Duodenal mucosa (tissue), 2 donors: ENCODE measurements around the gene DNPEP.
"Not testable (repeated sequence)": the region's sequence is repeated elsewhere in the genome, so short reads cannot be mapped to it uniquely, and the experiment has no call there.

Source experiments
- H3K27ac ChIP-seq: one replicate; pipeline ENCODE4 v1.7.0; 2013; ENCODE audit warnings: low read depth, low read length
- H3K27me3 ChIP-seq, 2 donors: one replicate each; pipeline ENCODE4 v1.7.0; 2013; ENCODE audit warnings: low read length in 2 of 2, control low read depth in 1 of 2; ENCODE audit not compliant: insufficient read depth in 2 of 2, control insufficient read depth in 1 of 2
- H3K36me3 ChIP-seq, 2 donors: one replicate each; pipeline ENCODE4 v1.7.0; 2013; ENCODE audit warnings: low read length in 2 of 2, control low read depth in 1 of 2; ENCODE audit not compliant: insufficient read depth in 2 of 2, control insufficient read depth in 1 of 2
- H3K4me1 ChIP-seq, 2 donors: one replicate each; pipeline ENCODE4 v1.7.0; 2013; ENCODE audit warnings: low read length in 2 of 2, control low read depth in 1 of 2; ENCODE audit not compliant: insufficient read depth in 2 of 2, control insufficient read depth in 1 of 2
- H3K4me3 ChIP-seq, 2 donors: one replicate each; pipeline ENCODE4 v1.7.0; 2013; ENCODE audit warnings: low read length in 2 of 2, low read depth in 1 of 2
- H3K9ac ChIP-seq, 2 donors: one replicate each; pipeline ENCODE4 v1.7.0; 2013; ENCODE audit warnings: low read length in 2 of 2, low read depth in 1 of 2
- H3K9me3 ChIP-seq, 2 donors: one replicate each; pipeline ENCODE4 v1.7.0; 2013; ENCODE audit warnings: low read length in 2 of 2, control low read depth in 1 of 2; ENCODE audit not compliant: control insufficient read depth in 1 of 2

DNPEP gene

GRCh38 chr2:219408204-219408603, 20.5 kb upstream of the DNPEP start:
- H3K9ac ChIP-seq: no peak overlapping the region
- H3K27ac ChIP-seq: no peak overlapping the region
- H3K4me3 ChIP-seq: no peak overlapping the region
- no peaks in the 10 kb centered on the region for H3K36me3 ChIP-seq
- peaks cover 0 to 2% of the 10 kb centered on the region in 2 donors for H3K9me3 ChIP-seq
- no peaks in the 10 kb centered on the region for H3K4me1 ChIP-seq
- peaks cover 0 to 3% of the 10 kb centered on the region in 2 donors for H3K27me3 ChIP-seq

DNA sequence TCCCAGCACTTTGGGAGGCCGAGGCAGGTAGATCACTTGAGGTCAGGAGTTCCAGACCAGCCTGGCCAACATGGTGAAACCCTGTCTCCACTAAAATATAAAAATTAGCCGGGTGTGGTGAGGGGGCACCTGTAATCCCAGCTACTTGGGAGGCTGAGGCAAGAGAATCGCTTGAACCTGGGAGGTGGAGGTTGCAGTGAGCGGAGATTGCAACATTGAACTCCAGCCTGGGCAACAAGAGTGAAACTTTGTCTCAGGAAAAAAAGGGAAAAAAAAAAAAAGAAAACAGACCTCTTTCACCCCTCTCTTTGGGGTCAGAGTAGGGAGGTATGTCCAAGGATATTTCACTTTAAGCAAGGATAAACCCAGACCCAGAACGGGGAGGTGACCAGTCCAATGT, 19.6 kb upstream of the DNPEP start:
- not testable (repeated sequence) for H3K4me1 ChIP-seq, H3K4me3 ChIP-seq, H3K36me3 ChIP-seq, H3K9ac ChIP-seq, H3K9me3 ChIP-seq, H3K27me3 ChIP-seq
- H3K27ac ChIP-seq: peak overlapping the region; percentile 5

- Histone ChIP-seq H3K4me3 (no peak overlapping the region), H3K9me3 (no peaks in the 10 kb centered on the region), H3K36me3 (no peaks in the 10 kb centered on the region), H3K27me3 (no peaks in the 10 kb centered on the region), H3K27ac (peak overlapping the region; percentile 25), H3K9ac (no peak overlapping the region), H3K4me1 (peaks cover 0 to 6% of the 10 kb centered on the region in 2 donors)
Measured at GRCh38 chr2:219406861-219407230, 19.1 kb upstream of the DNPEP start.

- Histone ChIP-seq H3K9me3 (no peaks in the 10 kb centered on the region), H3K4me1 (peaks cover 0 to 6% of the 10 kb centered on the region in 2 donors), H3K27me3 (no peaks in the 10 kb centered on the region), H3K4me3 (no peak overlapping the region), H3K36me3 (no peaks in the 10 kb centered on the region), H3K27ac (peak overlapping the region; percentile 25), H3K9ac (no peak overlapping the region)
Measured at GRCh38 chr2:219405958-219406860, 18.5 kb upstream of the DNPEP start.

DNA sequence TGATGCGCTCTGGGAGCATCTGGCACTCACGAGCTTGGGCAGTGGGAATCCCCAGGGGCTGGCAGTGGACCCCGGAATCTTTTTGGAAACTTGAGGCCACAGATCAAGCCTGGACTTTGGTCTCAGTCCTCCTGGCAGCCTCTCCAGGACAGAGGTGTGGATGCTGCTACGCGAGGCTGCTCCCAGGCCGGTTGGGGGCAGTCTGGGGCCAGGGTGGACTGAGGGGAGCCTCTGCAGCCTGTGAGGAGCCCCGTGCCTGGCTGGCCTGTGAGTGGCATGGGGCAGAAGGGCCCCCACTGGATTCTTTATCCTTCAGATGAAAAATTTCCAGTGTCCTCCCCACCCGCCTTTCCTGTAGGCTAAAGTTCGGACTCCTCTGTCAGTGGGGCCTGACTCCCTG, 17.7 kb upstream of the DNPEP start:
- Histone ChIP-seq H3K4me1 (peaks cover 0 to 6% of the 10 kb centered on the region in 2 donors), H3K9me3 (no peaks in the 10 kb centered on the region), H3K4me3 (no peak overlapping the region), H3K36me3 (no peaks in the 10 kb centered on the region), H3K27ac (no peak overlapping the region), H3K9ac (no peak overlapping the region), H3K27me3 (no peaks in the 10 kb centered on the region)

DNA sequence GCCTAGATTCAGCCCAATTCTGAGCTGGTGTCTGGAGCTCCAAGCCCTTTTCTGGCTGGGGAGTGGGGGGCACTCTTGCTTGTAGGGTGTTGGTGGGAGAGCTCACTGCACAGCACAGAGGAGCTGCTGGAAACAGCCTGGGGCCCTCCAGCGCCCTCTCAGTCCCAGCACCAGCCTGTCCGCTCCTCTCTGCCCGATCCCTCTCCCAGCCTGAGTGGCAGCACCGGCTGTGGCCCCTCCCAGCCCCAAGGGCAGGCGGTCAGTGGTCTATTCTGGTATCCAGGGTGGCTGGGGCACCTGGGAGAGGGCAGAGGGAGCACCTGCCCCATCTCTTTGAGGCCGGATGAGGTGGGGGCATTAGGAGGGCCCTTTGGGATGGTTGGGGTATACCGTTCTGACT, 17.2 kb upstream of the DNPEP start:
- no peaks in the 10 kb centered on the region for H3K36me3 ChIP-seq
- H3K4me3 ChIP-seq: no peak overlapping the region
- H3K9ac ChIP-seq: no peak overlapping the region
- no peaks in the 10 kb centered on the region for H3K9me3 ChIP-seq
- no peaks in the 10 kb centered on the region for H3K27me3 ChIP-seq
- H3K27ac ChIP-seq: no peak overlapping the region
- H3K4me1 ChIP-seq: peaks cover 3 to 10% of the 10 kb centered on the region in 2 donors

DNA sequence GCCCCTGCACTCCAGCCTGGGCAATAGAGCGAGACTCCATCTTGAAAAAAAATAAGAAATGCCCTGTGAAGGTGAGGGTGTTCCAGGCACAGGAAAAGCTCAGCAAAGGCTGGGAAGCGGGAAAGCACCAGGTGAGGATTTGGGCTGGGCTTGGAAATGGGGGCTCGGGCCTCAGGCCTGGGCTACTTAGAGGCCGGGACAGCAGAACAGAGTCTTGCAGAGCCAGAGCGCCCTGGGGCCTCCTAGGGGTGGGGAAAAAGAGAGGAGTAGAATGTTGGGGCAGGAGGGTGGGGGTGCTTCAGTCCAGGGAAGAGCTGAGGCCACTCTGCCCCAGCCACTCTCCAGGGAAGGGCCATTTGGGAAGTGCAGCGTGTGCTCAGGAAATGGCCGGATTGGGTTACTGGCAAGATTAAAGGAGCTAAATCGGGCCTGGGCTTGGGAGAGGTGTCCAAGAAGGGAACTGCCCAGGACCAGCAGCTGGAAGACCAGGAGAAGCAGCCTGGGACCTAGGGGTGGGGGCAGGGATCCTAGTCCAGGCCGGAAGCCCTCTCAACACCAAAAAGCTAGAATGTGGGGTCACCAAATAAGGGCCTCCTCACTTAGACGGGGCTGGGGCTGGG, 16.7 kb upstream of the DNPEP start:
- H3K4me1 ChIP-seq: peaks cover 9 to 15% of the 10 kb centered on the region in 2 donors
- no peaks in the 10 kb centered on the region for H3K9me3 ChIP-seq
- no peak overlapping the region for H3K4me3 ChIP-seq
- no peaks in the 10 kb centered on the region for H3K27me3 ChIP-seq
- no peak overlapping the region for H3K9ac ChIP-seq
- H3K36me3 ChIP-seq: no peaks in the 10 kb centered on the region
- no peak overlapping the region for H3K27ac ChIP-seq

DNA sequence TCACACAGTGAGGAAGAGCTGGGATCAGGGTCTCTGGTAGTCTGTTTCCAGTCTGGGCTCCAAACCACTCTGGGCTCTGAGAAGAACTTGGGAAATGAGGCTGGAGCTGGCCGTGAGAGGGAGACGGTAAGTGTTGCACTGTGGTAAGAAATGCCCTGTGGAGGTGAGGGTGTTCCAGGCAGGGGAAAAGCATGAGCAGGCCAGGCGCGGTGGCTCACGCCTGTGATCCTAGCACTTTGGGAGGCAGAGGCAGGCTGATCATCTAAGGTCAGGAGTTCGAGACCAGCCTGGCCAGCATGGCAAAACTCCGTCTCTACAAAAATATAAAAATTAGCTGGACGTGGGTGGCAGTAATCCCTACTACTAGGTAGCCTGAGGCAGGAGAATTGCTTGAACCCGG, 16.1 kb upstream of the DNPEP start:
- Histone ChIP-seq H3K4me1 (peaks cover 14 to 21% of the 10 kb centered on the region in 2 donors), H3K9ac (no peak overlapping the region), H3K9me3 (no peaks in the 10 kb centered on the region), H3K27me3 (no peaks in the 10 kb centered on the region), H3K4me3 (no peak overlapping the region), H3K27ac (no peak overlapping the region), H3K36me3 (no peaks in the 10 kb centered on the region)

DNA sequence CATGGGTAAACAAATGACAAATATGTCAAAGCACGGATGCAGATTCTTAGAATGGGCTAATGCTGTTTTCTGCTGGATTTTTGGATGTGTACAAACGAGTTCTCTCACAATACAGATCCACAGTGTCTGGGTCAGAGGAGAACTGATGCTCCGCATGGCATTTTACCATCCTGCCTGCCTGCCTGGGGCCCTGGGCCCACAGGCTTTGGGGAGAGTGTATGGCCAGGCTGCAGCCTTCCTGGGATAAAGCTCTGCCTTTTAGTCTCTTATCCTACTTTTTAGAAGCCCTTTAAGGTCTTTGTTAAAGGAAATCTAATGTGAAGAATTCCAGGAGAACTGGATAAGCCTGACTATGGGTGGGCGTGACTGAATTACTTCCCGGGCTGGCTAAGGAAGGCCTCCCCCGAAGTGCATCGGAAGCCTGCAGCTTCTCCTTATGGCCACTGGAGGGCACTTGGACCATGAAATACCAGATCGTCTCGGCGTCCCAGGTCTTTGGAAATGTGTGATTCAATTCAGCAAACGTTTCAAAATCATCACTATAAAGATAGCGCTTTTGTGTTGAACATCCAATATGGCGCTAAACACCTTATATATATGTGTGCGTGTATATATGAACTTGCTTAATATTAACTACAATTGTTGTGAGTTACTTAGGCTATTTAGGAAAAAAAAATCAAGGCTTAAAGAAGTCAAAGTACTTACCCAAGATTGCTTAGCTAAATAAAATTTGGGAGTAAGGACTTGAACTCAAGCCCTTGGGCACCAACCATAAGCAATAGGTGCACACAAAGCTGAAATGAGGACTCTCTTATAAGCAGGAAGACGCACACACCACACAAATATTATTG, 15.2 kb upstream of the DNPEP start:
- peaks cover 18 to 29% of the 10 kb centered on the region in 2 donors for H3K4me1 ChIP-seq
- H3K9ac ChIP-seq: no peak overlapping the region
- H3K27me3 ChIP-seq: no peaks in the 10 kb centered on the region
- H3K27ac ChIP-seq: no peak overlapping the region
- no peaks in the 10 kb centered on the region for H3K36me3 ChIP-seq
- no peak overlapping the region for H3K4me3 ChIP-seq
- H3K9me3 ChIP-seq: no peaks in the 10 kb centered on the region

- Histone ChIP-seq H3K9ac (no peak overlapping the region), H3K27ac (no peak overlapping the region), H3K4me3 (no peak overlapping the region), H3K27me3 (no peaks in the 10 kb centered on the region), H3K36me3 (no peaks in the 10 kb centered on the region), H3K4me1 (peaks cover 18 to 30% of the 10 kb centered on the region in 2 donors), H3K9me3 (no peaks in the 10 kb centered on the region)
Measured at GRCh38 chr2:219401606-219402005, 13.9 kb upstream of the DNPEP start.
